ENCODE measurements around the gene SERPINA3.

DNA sequence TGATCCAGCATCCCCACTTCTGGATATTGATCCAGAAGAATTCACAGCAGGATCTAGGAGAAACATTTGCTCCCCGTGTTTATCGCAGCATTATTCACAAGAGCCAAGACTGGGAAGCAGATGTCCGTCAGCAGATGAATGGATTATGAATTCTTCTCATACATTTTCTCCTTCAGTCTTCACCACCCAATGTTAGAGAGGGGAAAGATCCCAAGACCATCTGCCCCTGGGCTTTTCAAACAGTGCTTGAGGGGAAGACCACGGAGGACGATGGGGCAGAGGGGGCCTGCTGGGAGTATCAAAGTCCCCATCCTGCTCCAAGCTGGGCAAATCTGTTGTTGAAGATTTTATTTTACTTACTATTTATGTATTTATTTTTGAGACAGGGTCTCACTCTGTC is 41.1 kb downstream of the SERPINA3 start:
- TF ChIP-seq, protein P1, sequence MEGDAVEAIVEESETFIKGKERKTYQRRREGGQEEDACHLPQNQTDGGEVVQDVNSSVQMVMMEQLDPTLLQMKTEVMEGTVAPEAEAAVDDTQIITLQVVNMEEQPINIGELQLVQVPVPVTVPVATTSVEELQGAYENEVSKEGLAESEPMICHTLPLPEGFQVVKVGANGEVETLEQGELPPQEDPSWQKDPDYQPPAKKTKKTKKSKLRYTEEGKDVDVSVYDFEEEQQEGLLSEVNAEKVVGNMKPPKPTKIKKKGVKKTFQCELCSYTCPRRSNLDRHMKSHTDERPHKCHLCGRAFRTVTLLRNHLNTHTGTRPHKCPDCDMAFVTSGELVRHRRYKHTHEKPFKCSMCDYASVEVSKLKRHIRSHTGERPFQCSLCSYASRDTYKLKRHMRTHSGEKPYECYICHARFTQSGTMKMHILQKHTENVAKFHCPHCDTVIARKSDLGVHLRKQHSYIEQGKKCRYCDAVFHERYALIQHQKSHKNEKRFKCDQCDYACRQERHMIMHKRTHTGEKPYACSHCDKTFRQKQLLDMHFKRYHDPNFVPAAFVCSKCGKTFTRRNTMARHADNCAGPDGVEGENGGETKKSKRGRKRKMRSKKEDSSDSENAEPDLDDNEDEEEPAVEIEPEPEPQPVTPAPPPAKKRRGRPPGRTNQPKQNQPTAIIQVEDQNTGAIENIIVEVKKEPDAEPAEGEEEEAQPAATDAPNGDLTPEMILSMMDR (IDR thresholded peaks at IDR 0.05): no peak
- no peak for TF ChIP-seq POLR2A (IDR thresholded peaks at IDR 0.05)

Data from uterus (tissue), 2 donors.